ENCODE results near the gene GSC2.
"Not testable (repeated sequence)": the region's sequence is repeated elsewhere in the genome, so short reads cannot be mapped to it uniquely, and the experiment has no call there.

Gene GSC2

DNA sequence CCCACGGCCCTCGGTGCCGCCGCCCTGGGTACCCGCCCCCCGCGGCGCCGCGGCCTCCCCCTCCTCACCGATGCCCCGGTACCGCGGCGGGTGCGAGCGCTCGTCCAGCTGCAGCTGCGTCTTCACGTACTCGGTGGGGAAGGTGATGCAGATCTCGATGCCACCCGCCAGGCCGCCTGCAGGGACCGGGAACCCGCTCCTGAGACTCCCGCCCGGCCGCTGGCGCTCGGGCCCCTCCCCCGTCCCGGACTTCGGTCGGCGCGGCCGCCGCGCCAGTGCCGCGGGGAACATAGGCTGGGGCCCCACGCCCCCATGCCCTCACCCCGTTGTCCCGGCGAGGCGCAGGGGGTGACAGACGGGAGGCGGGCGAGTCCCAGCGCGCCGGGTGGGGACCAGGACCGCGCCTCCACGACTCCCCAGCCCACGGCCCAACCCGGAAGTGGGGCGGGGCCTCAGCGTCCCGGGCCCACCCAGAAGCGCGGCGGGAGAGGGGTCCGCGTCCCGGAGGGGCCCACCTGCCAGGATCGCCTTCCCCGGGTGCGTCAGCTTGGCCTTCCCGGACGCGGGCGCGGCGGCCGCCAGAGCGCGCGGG lies 28.1 kb upstream of the GSC2 start:
- no peak for DNase-seq (ENCODE audit: low read depth)

DNA sequence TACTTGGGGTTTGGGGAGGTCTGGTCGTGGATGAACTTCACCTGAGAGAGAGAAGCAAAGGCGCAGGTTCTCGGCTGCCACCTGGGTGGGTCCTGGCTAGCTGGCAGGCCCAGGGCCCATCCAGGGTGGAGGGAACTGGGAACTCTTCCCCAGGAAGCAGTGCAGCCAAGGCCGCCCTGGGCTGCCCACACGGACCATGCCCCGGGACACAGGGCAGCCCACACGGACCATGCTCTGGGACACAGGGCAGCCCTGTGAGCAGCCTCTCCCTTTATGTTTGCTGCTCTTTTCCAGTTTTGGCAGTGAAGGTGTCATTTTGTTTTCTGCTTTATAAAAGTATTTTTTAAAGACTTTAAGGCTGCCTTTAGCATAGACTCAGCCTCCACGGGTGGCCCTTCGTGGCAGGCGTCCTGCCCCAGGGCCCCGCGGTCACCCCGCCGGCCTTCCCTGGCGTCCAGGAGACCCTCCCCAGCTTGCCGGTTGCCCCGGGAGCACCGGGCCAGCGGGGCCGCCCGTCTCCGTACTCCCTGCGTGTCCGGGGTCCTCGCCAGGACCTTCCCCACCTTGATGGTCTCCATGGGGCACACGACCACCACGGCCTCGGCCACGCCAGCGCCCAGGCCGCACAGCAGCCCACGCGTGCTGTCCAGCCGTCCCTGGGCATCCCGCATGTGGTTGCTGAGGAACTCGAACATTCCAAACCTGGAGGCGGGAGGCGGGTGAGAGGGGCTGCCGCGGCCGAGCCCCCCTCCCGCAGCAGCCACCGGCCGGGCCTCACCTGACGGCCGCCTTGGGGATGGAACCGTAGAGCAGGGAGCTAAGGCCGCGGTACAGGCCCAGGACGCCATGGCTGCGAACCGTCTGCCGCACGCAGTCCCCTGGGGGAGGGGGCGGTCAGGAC lies 27.3 kb upstream of the GSC2 start:
- no peak for DNase-seq (ENCODE audit: low read depth)

DNA sequence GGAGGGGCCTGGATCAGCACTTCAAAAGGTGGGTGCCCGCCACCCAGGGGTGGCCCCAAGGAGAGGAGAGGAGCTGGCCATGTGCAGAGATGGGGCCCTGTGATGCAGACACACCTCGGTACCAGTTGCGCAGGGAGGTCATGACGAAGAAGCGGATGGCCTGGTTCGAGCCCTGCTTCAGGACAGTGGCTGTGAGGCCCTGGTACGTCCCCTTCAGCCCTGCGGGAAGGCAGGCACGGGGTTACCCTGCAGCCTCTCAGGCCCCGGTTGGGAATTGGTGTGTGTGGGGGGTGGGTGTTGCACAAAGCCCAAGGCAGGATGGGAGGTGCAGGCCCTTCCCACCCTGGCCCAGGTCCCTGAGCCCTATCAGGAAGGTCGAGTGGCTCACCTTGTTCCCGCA lies 26.6 kb upstream of the GSC2 start:
- no peak for DNase-seq (ENCODE audit: low read depth)

DNA sequence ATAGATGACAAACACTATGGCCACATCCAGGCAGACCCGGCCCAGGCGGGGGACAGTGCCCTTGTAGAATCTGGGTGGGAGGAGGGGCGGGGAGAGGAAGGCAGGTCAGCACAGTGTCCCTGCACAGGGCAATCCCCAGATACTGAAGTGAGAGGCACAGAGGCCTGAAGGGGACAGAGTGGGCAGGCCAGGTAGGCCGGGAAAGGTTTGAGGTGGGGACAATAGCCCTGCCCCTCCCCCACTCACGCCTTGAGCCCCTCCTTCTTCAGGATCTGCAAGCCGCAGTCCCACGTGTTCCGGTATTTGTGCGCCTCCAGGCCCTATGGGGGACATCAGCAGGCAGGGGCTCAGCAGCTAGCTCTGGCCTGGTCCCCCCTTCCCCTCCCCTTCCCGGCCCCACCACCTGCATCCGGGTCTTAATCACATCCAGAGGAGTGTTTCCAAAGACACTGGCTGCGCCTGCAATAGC lies 26.1 kb upstream of the GSC2 start:
- no peak for DNase-seq (ENCODE audit: low read depth)

DNA sequence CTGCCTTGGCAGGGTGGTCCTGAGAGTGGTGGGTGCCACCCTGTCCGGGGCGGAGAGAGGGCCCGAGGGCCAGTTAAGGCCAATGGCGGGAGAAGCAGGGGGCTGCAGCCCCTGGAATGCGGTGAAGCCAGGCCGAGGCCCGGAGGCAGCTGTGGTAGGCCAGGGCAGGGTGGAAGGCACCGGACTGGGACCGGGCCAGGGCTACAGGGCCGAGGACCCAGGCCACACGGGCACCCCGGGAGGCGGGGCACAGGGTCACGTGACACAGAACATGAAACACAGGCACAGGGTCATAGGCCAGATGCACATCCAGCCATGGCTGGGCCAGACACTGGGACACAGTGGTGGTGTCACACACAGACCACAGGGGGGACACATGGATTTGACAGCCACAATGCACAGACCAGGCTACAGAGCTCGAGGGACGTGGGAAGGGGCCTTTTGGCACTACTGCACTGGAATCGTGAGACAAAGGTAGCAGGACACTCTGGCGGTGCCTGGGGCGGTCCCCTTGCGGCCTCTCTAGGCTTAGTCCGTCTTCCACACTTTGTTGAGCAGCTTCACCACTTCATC lies 25.6 kb upstream of the GSC2 start:
- no peak for DNase-seq (ENCODE audit: low read depth)

DNA sequence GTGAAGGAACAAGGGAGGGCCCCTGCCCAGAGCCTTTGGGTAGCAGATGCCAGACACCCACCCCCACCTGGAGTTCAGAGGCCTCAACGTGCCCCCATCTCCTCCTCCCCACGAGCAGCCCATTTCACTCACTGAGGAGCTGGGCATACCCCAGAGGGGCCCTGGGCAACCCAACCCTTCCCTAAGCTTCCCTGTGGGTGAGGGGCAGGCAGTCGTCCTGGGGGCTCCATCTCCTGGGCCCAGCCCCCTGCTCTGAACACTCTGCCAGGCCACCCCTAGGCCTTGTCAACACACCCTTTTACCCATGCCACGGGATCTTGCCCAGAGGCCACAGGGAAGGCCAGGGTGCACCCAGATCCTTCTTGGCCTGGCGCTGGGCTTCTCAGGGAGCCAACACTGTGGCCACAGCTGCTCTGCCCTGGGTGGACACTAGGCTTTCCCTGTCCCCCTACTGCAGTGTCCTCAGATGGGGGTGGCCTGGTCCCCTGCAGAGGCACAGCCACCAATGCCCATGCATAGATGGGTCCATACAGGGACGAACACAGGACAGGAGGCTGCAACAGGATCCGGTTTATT lies 25.0 kb upstream of the GSC2 start:
- DNase-seq (ENCODE audit: low read depth): no peak

DNA sequence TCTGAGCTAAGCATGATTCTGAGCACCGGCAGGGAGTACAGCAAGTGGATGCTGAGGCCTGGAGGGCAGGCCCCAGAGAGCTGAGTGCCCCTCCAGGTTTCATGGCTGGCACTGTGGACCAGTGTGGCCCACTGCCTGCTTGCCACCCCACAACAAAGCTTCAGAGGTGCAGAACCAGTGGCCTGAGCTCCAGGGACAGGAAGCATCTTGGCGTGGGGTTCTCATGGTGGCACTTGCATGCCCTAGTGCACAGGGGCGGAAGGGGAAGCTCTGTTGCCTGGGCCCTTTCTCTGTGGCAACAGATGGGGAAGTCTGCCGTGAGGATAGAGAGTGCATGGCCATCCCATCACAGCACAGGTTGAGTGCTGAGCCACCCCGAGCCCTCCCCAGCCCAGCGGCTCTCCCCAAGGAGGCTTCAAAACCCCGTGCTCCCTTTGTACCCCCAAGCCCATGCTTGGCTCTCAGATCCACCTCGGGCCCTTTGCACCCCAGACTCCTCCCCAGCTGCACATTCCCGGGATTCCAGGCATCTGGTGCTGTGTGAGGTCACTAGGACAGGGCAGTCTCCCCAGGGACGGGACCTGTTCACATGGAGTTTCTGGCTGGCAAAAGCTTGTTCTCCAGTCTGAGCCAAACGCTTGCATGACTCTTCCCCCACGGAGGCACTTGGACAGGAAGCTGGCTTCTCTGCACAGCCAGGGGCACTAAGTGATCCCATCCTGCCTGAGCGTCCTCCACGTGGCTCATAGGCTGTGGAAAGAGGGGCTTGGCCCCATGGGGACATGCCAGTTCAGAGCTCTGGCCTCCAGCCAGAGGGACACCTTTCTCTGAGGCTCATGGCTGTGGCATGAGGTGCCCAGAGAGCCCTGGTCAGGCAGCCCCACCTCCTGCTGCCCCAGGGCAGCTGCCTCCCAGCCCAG lies 24.3 kb upstream of the GSC2 start:
- no peak for DNase-seq (ENCODE audit: low read depth)

DNA sequence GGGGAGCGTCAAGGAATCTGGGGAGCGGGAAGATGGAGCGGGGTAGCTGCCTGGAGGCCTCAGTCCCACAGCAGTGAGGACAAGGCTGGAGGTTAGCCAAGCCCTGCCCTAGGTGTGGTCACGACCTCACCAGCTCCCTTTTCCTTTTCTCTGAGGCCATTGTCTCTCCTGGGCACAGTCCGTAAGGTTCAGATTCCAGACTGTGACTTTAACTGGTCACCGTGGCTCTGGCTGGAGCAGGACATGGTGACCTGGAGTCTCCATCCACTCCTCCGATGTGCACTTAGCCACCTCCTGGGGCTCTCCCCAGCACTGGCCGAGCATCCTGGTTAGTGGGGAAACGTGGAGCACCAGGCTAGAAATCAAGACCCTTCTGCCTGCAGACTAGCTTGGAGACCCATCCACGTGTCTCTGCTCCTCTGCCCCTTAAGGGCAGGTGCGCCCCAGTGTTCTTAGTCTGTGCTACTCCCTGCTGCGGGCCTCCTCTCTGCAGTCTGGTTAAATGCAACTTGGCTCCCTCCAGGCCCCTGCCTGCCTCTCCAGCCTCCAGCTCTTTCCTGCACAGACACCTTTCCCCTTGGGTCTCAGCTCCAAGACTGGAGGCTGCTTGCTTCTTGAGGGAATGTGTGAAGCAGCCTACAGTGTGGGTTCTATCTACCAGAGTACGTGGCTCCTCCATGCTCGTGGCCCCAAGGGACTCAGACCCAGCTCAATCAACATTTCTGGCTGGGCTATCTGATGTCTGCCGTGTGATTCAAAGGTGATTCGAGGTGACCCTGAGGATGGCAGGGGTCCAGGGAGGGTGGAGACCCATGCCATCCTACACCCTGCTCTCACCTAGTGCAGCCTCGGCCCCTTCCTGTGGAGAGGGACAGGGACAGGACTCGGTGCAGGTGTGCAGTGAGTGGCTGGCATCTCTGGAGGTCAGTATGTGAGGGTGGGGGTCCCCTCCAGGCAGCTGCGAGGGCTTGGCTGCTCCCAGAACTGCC lies 23.2 kb upstream of the GSC2 start:
- DNase-seq (ENCODE audit: low read depth): no peak

DNA sequence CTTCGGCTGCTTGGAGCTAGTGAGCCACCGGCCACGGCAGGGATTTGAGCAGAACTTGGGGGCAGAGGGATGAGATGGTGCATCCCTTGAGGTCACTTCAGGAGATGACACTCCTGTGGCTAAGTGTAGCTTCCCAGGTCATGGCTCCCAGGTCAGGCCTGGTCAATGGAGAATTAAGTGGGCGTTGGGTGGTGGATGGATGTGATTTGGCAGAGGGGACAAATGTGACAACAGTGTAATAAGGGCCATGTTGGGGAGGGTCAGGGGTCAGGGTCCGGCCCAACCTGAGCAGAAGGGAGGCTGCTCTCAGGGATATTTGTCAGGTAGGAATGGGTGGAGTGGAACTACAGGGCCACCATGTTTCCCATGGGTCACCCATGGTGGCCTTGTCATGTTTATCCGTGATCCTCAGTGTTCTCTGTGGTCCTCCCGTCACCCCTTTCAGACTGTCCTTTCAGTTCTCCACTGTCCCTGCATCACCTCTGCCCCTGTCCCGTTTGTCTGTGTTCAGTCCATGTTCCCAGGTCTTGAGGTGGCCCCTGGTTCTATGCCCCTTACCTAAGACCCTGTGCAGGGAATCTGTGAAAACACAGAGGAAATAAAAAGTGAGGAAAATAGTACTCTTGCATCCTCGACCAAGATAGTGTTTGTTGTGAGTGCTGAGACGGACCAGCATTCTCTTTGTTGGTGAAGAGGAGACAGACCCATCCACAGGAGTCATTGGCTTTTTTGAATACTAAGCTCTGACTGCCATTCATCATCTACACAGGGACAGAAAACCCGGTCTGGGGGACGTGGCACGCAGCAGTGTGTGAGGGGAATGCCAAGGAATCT lies 22.3 kb upstream of the GSC2 start:
- no peak for DNase-seq (ENCODE audit: low read depth)

DNA sequence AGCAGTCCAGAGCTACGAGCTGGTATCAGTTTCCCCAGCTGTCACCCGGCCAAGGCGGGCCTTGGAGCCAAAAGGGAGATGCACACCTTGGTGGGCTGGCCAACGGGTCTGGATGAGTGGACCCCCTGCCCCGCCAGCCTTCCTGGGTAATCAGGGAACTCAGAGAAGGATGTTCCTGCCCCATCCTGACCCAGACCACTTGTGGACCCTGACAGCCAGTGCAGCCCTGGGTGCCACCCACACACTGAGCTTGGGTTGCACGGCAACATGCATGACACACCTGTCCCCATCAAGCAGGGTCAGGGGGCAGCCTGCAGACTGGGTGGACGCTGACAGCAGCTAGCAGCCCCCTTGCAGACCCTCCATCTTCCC lies 19.8 kb upstream of the GSC2 start:
- no peak for DNase-seq (ENCODE audit: low read depth)

DNA sequence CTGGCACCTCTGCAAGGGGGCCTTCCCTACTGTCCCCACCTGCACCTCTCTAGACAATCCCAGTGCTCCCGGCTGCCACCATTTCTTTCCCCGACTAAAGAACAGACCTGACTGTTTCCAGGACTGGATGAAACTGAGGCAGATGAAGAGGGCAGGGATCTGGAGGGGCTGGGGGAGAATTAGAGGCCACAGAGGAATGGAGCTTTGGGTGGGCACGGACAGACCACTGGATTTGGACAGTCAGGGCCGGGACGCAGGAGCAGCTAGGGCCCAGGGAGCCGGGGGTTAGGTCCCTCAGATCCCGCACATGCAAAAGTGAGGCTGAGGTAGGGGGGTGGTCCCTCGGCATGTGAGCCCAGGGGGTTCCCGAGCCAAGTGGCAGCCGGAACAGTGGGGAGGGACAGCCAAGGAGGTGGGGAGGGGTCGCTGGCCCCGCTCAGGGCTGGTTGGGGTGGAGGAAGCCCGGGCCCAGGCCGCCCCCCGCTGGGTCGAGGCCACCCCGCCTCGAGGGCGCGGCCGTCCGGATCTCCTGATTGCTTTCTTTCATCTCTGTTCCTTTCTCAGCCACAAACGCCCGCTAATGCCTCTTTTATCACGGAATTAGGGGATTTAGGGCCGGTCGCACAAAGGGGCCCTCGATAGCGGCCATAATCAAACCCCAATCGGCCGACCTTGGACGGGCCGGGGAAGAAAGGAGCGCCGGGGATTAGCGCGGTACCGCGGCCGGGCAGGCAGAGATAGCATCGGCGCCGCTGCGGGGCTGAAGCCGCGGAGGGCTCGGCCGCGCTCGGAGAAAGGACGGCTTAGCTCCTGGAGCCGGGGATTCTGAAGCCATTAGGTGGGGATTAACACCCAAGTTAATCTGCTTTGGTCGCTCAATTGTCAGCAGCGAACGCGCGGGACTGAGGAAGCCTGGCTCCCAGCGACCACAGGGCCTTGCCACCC lies 19.2 kb upstream of the GSC2 start:
- no peak for DNase-seq (ENCODE audit: low read depth)

DNA sequence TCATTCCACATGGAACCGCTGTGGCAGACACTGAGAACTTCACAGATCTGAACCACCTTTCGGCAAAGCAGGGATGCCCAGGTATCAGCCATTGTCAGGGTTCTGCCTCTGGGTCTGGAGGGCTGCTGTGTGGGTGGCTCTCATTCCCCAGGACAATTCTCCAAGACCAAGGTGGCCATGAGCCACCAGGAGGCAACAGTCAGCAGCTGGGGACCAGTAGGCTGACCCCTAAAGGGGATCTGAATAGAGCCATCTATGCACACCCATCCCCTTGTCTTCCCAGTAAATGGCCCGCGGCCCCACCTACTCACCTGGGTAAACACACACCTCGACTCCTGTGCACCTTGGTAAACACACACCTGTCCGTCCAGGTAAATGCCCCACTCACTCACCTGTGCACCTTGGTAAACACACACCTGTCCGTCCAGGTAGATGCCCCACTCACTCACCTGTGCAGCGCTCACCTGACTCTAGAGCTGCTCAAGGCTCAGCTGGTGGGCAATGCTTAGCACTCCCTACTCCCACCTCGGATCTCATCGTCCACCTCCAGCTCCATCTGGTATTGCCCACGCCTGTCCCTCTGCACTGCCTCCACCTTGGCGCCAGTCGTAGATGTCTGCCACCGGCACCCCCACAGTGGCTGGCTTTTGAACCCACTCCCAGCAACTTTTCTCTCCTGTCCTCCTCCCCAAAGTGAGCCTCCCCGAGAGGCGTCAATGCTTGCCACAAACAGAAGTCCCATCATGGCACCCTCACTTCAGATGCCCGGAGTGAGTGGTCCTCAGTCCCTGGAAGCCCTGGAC lies 18.2 kb upstream of the GSC2 start:
- DNase-seq (ENCODE audit: low read depth): no peak

DNA sequence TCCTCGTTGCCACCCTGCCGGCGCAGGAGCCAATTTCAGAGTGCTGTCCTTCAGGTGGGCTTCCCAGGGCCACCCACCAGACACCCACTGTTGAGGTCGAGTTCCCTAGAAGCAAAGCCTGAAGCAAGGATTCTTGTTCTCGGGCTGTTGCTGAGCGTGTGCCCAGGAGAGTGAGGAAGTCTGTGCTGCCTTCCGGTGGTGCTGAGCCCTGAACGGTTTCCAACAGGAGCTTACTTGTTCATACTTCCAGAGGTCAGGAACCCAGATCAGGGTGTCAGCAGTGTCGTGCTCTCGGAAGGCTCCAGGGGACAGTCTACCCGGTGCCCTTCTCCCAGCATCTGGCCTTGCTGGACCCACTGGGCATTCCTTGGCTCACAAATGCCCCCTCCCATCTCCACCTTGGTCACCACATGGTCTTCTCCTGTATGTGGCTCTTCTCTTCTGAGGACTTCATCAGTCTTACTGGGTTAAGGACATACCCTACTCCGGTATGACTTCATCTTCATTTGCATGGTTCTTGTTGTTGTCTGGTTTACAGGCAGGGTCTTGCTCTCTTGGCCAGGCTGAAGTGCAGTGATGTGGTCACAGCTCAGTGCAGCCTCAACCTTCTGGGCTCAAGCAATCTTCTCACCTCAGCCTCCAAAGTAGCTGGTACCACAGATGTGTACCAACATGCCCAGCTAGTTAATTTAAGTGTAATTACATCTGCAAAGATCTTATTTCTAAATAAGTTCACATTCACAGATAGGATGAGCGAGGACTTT lies 17.2 kb upstream of the GSC2 start:
- DNase-seq (ENCODE audit: low read depth): no peak

DNA sequence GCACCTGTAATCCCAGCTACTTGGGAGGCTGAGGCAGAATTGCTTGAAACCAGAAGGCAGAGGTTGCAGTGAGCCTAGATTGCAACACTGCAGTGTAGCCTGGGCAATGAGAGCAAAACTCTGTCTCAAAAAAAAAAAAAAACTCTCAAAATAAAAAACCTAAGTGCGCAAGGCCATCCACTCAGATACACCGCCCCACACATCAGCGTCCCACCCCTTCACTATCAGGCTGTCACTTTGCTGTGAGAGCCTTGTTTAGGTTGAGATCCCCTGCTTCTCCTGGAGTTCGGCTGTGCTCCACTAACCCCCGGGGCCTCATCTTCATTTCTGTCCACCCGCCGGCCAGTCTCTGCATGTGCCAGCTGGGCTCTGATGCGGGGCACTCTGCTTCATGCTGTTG lies 16.3 kb upstream of the GSC2 start:
- DNase-seq (ENCODE audit: low read depth): no peak

DNA sequence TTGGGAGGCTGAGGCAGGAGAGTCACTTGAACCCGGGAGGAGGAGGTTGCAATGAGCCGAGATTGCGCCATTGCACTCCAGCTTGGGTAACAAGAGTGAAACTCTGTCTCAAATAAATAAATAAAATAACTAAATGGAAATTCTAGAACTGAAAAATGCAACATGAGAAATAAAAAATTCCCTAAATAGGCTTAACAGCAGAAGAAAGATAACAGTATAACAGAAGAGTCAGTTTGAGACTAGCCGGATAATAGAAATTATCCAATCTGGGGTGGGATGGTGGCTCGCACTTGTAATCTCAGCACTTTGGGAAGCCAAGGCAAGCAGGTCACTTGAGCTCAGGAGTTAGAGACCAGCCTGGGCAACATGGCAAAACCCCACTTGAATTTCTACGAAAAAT lies 14.3 kb upstream of the GSC2 start:
- no peak for DNase-seq (ENCODE audit: low read depth)

DNA sequence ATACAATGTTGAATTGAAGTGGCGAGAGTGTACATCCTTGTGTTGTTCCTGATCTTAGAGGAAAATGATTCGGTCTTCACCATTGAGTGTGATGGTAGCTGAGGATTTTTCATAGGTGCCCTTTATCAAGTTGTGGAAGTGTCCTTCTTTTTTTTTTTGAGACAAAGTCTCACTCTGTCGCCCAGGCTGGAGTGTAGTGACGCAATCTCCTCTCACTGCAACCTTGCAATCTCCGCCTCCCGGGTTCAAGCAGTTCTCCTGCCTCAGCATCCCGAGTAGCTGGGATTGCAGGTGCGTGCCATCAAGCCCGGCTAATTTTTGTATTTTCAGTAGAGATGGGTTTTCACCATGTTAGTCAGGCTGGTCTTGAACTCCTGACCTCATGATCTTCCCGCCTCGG lies 8.6 kb upstream of the GSC2 start:
- not testable (repeated sequence) for DNase-seq (ENCODE audit: low read depth)

DNA sequence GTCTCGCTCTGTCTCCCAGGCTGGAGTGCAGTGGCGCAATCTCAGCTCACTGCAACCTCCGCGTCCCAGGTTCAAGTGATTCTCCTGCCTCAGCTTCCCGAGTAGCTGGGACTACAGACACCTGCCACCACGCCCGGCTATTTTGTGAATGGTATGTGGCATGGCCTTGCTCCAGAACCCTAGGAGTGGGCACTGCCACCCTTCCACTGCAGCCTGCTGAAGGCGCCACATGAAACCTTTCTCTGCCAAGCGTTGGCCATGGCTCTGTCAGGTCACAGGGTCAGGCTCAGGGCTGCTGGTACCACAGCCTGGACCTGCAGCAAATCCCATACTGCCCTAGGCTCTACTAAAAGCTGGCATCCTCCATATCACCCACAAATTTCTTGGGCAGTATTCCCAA lies 6.0 kb upstream of the GSC2 start:
- not testable (repeated sequence) for DNase-seq (ENCODE audit: low read depth)

All from non-pigmented ciliary epithelial cell (primary cell).